ENCODE data around the gene RAB10.
"Not testable (repeated sequence)": the region's sequence is repeated elsewhere in the genome, so short reads cannot be mapped to it uniquely, and the experiment has no call there.

The RAB10 gene

DNA sequence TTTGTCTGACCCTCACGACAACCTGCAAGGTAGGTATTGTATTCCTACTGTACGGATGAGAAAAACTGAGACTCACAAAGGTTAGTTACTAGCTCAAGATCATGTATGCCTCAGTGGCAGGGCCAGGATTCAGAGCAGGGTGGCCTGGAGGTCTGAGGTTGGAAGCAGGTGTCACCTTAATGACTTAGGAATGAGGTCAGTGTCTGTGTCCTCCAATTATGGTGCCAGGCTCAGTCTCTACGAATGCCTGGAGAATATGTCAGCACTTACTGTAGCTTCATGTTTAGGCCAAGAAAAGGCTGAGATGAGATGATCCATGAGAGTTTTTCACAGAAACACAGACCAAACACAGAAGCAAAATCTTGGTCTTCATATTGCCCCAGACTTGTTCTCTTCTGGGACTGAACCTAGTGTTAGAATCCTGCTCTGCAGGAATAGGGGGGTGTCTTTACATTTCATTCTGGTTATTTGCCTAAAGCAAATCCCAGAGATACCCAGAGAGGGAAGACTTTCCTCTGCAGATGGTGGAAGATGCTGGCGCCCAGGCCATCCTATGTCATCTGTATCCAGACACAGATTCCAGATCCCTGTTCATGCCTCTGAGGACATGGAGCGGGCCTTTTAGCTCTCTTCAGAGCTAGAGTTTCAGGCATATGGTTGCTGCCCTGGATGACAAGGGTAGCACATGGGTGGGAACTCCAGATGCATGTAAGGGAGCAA is 16.3 kb upstream of the RAB10 start:
- Histone ChIP-seq H3K4me3 (ENCODE audit: low read depth in 1 of 2, low read length in 2 of 2) (no peak overlapping the region), H3K9me3 (ENCODE audit: control insufficient read depth in 1 of 2, low read length in 2 of 2) (no peaks in the 10 kb centered on the region), H3K27me3 (ENCODE audit: low read depth, low read length) (no peaks in the 10 kb centered on the region), H3K36me3 (ENCODE audit: control insufficient read depth in 1 of 2, insufficient read depth in 2 of 2, low read length in 2 of 2) (no peaks in the 10 kb centered on the region), H3K4me1 (ENCODE audit: control insufficient read depth in 1 of 2, insufficient read depth in 2 of 2, low read length in 2 of 2) (peaks cover 9 to 11% of the 10 kb centered on the region in 2 donors), H3K27ac (ENCODE audit: low read length) (no peak overlapping the region)

GRCh38 chr2:26018184-26019055 is 15.5 kb upstream of the RAB10 start:
- Histone ChIP-seq H3K27ac (ENCODE audit: low read length) (peak overlapping the region; percentile 17), H3K27me3 (ENCODE audit: low read depth, low read length) (no peaks in the 10 kb centered on the region), H3K9me3 (ENCODE audit: control insufficient read depth in 1 of 2, low read length in 2 of 2) (no peaks in the 10 kb centered on the region), H3K4me3 (ENCODE audit: low read depth in 1 of 2, low read length in 2 of 2) (no peak overlapping the region), H3K36me3 (ENCODE audit: control insufficient read depth in 1 of 2, insufficient read depth in 2 of 2, low read length in 2 of 2) (no peaks in the 10 kb centered on the region), H3K4me1 (ENCODE audit: control insufficient read depth in 1 of 2, insufficient read depth in 2 of 2, low read length in 2 of 2) (peaks cover 9 to 11% of the 10 kb centered on the region in 2 donors)

DNA sequence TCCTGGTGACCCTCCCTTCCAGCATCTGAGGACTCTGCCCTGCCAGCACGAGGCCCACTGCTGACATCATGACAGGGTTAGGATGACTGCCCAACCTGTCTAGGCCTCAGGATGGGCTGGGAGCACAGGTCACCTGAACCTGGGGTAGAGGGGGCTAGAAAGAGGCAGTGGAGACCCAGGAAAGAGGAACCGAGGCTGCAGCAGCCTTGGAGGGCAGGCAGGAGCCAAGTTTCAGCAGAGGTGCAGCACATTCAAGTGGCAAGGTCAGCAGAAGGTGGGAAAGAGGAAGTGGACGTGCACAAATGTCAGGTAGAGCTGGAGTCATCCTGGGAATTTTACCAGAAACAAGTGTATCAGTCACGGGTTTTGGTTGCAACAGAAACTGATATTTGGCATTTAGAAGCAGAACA is 13.6 kb upstream of the RAB10 start:
- H3K4me3 ChIP-seq (ENCODE audit: low read depth in 1 of 2, low read length in 2 of 2): no peak overlapping the region
- peaks cover 9 to 11% of the 10 kb centered on the region in 2 donors for H3K4me1 ChIP-seq (ENCODE audit: control insufficient read depth in 1 of 2, insufficient read depth in 2 of 2, low read length in 2 of 2)
- no peak overlapping the region for H3K27ac ChIP-seq (ENCODE audit: low read length)
- no peaks in the 10 kb centered on the region for H3K36me3 ChIP-seq (ENCODE audit: control insufficient read depth in 1 of 2, insufficient read depth in 2 of 2, low read length in 2 of 2)
- H3K27me3 ChIP-seq (ENCODE audit: low read depth, low read length): no peaks in the 10 kb centered on the region
- H3K9me3 ChIP-seq (ENCODE audit: control insufficient read depth in 1 of 2, low read length in 2 of 2): no peaks in the 10 kb centered on the region

- Histone ChIP-seq H3K4me1 (ENCODE audit: control insufficient read depth in 1 of 2, insufficient read depth in 2 of 2, low read length in 2 of 2) (no peaks in the 10 kb centered on the region), H3K27me3 (ENCODE audit: low read depth, low read length) (no peaks in the 10 kb centered on the region), H3K27ac (ENCODE audit: low read length) (no peak overlapping the region), H3K4me3 (ENCODE audit: low read depth in 1 of 2, low read length in 2 of 2) (no peak overlapping the region), H3K36me3 (ENCODE audit: control insufficient read depth in 1 of 2, insufficient read depth in 2 of 2, low read length in 2 of 2) (no peaks in the 10 kb centered on the region), H3K9me3 (ENCODE audit: control insufficient read depth in 1 of 2, low read length in 2 of 2) (no peaks in the 10 kb centered on the region)
Observed at GRCh38 chr2:26024260-26024659, 9.6 kb upstream of the RAB10 start.

- no peaks in the 10 kb centered on the region for H3K9me3 ChIP-seq (ENCODE audit: control insufficient read depth in 1 of 2, low read length in 2 of 2)
- no peaks in the 10 kb centered on the region for H3K36me3 ChIP-seq (ENCODE audit: control insufficient read depth in 1 of 2, insufficient read depth in 2 of 2, low read length in 2 of 2)
- H3K4me3 ChIP-seq (ENCODE audit: low read depth in 1 of 2, low read length in 2 of 2): no peak overlapping the region
- no peak overlapping the region for H3K27ac ChIP-seq (ENCODE audit: low read length)
- no peaks in the 10 kb centered on the region for H3K4me1 ChIP-seq (ENCODE audit: control insufficient read depth in 1 of 2, insufficient read depth in 2 of 2, low read length in 2 of 2)
- no peaks in the 10 kb centered on the region for H3K27me3 ChIP-seq (ENCODE audit: low read depth, low read length)
Observed at GRCh38 chr2:26025509-26025908, 8.4 kb upstream of the RAB10 start.

GRCh38 chr2:26028083-26028482 is 5.8 kb upstream of the RAB10 start:
- not testable (repeated sequence) for H3K27ac ChIP-seq (ENCODE audit: low read length); H3K4me1 ChIP-seq (ENCODE audit: control insufficient read depth in 1 of 2, insufficient read depth in 2 of 2, low read length in 2 of 2); H3K4me3 ChIP-seq (ENCODE audit: low read depth in 1 of 2, low read length in 2 of 2); H3K36me3 ChIP-seq (ENCODE audit: control insufficient read depth in 1 of 2, insufficient read depth in 2 of 2, low read length in 2 of 2); H3K9me3 ChIP-seq (ENCODE audit: control insufficient read depth in 1 of 2, low read length in 2 of 2); H3K27me3 ChIP-seq (ENCODE audit: low read depth, low read length)

DNA sequence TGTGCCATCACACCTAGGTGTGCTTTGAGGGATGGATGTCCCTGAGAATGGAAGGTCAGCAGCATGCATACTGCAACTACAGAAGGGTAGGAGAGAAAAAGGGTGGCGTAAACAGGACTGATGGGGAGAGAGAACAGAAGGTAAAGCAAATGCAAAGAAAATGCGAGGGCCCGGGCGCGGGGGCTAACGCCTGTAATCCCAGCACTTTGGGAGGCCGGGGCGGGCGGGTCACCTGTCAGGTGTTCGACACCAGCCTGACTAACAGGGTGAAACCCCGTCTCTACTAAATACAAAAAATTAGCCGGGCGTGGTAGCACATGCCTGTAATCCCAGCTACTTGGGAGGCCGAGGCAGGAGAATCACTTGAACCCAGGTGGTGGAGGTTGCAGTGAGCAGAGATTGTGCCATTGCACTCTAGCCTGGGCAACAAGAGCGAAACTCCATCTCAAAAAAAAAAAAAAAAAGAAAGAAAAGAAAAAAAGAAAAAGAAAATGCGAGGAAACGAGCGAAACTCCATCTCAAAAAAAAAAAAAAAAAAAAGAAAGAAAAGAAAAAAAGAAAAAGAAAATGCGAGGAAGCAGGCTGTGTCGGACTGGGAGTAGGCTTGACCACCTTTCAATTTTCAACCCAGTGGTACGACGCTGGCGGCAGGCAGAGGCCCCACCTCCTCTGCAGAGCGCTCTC is 1.2 kb upstream of the RAB10 start:
- Histone ChIP-seq H3K27ac (ENCODE audit: low read length) (peak overlapping the region; percentile 95), H3K4me3 (ENCODE audit: low read depth in 1 of 2, low read length in 2 of 2) (peak overlapping the region; percentile 90 to 91), H3K4me1 (ENCODE audit: control insufficient read depth in 1 of 2, insufficient read depth in 2 of 2, low read length in 2 of 2) (peaks cover 0 to 22% of the 10 kb centered on the region in 2 donors)
- not testable (repeated sequence) for H3K36me3 ChIP-seq (ENCODE audit: control insufficient read depth in 1 of 2, insufficient read depth in 2 of 2, low read length in 2 of 2); H3K27me3 ChIP-seq (ENCODE audit: low read depth, low read length); H3K9me3 ChIP-seq (ENCODE audit: control insufficient read depth in 1 of 2, low read length in 2 of 2)

GRCh38 chr2:26033270-26033817 is 540 bp upstream of the RAB10 start:
- H3K27ac ChIP-seq (ENCODE audit: low read length): peak overlapping the region; percentile 95
- no peaks in the 10 kb centered on the region for H3K27me3 ChIP-seq (ENCODE audit: low read depth, low read length)
- H3K4me3 ChIP-seq (ENCODE audit: low read depth in 1 of 2, low read length in 2 of 2): peak overlapping the region; percentile 90 to 91
- H3K36me3 ChIP-seq (ENCODE audit: control insufficient read depth in 1 of 2, insufficient read depth in 2 of 2, low read length in 2 of 2): peaks cover 0 to 6% of the 10 kb centered on the region in 2 donors
- H3K9me3 ChIP-seq (ENCODE audit: control insufficient read depth in 1 of 2, low read length in 2 of 2): no peaks in the 10 kb centered on the region
- H3K4me1 ChIP-seq (ENCODE audit: control insufficient read depth in 1 of 2, insufficient read depth in 2 of 2, low read length in 2 of 2): peaks cover 0 to 25% of the 10 kb centered on the region in 2 donors

- Histone ChIP-seq H3K36me3 (ENCODE audit: control insufficient read depth in 1 of 2, insufficient read depth in 2 of 2, low read length in 2 of 2) (peaks cover 0 to 6% of the 10 kb centered on the region in 2 donors), H3K27ac (ENCODE audit: low read length) (peak overlapping the region; percentile 94), H3K4me1 (ENCODE audit: control insufficient read depth in 1 of 2, insufficient read depth in 2 of 2, low read length in 2 of 2) (peaks cover 0 to 31% of the 10 kb centered on the region in 2 donors), H3K27me3 (ENCODE audit: low read depth, low read length) (no peaks in the 10 kb centered on the region), H3K4me3 (ENCODE audit: low read depth in 1 of 2, low read length in 2 of 2) (peak overlapping the region; percentile 90 to 100), H3K9me3 (ENCODE audit: control insufficient read depth in 1 of 2, low read length in 2 of 2) (no peaks in the 10 kb centered on the region)
Observed at GRCh38 chr2:26034637-26034992, 731 bp downstream of the RAB10 start.

GRCh38 chr2:26035090-26035743 is 1.3 kb downstream of the RAB10 start:
- H3K4me3 ChIP-seq (ENCODE audit: low read depth in 1 of 2, low read length in 2 of 2): peak overlapping the region; percentile 90 to 100
- peak overlapping the region; percentile 94 for H3K27ac ChIP-seq (ENCODE audit: low read length)
- H3K27me3 ChIP-seq (ENCODE audit: low read depth, low read length): no peaks in the 10 kb centered on the region
- H3K4me1 ChIP-seq (ENCODE audit: control insufficient read depth in 1 of 2, insufficient read depth in 2 of 2, low read length in 2 of 2): peaks cover 0 to 37% of the 10 kb centered on the region in 2 donors
- H3K9me3 ChIP-seq (ENCODE audit: control insufficient read depth in 1 of 2, low read length in 2 of 2): no peaks in the 10 kb centered on the region
- H3K36me3 ChIP-seq (ENCODE audit: control insufficient read depth in 1 of 2, insufficient read depth in 2 of 2, low read length in 2 of 2): peaks cover 0 to 6% of the 10 kb centered on the region in 2 donors

Data from muscle layer of duodenum (tissue), 2 donors.